ENCODE results near the gene TAF1B.

Gene TAF1B

GRCh38 chr2:9974343-9974742 is 131.1 kb downstream of the TAF1B start:
- Histone ChIP-seq H4K91ac (ENCODE audit: low read length) (no peak overlapping the region), H2BK12ac (ENCODE audit: low read length in 2 of 2) (no peak overlapping the region), H3K9me3 (ENCODE audit: control insufficient read depth, low read length) (no peaks in the 10 kb centered on the region), H4K8ac (ENCODE audit: low read length) (no peak overlapping the region), H3K4me2 (ENCODE audit: low read length, poor library complexity, severe bottlenecking) (no peak overlapping the region), H3K9ac (ENCODE audit: low read length) (no peak overlapping the region), H2BK120ac (ENCODE audit: low read depth, low read length) (no peak overlapping the region), H3K36me3 (ENCODE audit: control insufficient read depth in 1 of 2, insufficient read depth in 2 of 2, low read depth in 1 of 2, low read length in 2 of 2) (no peaks in the 10 kb centered on the region), H2AFZ (ENCODE audit: low read depth, low read length) (no peak overlapping the region), H3K4ac (ENCODE audit: low read depth in 1 of 2, low read length in 2 of 2) (no peak overlapping the region), H3K27ac (ENCODE audit: low read length, poor library complexity, severe bottlenecking) (no peak overlapping the region), H2AK5ac (ENCODE audit: low read length, severe bottlenecking) (no peak overlapping the region), H3K4me3 (ENCODE audit: insufficient read depth in 1 of 2, low read depth in 1 of 2, low read length in 2 of 2) (no peak overlapping the region), H2BK15ac (ENCODE audit: low read depth, poor library complexity, severe bottlenecking) (no peak overlapping the region), H3K4me1 (ENCODE audit: control insufficient read depth, insufficient read depth, low read depth, low read length) (peaks cover 19% of the 10 kb centered on the region), H3K14ac (ENCODE audit: low read length in 2 of 2) (no peak overlapping the region), H3K18ac (ENCODE audit: low read depth in 1 of 2, low read length in 2 of 2) (no peak overlapping the region), H3K27me3 (ENCODE audit: control insufficient read depth in 1 of 2, insufficient read depth in 1 of 2, low read length in 2 of 2) (no peaks in the 10 kb centered on the region), H3K23ac (ENCODE audit: low read length in 2 of 2) (no peak overlapping the region), H3K79me1 (replicated peaks; ENCODE audit: low read length, poor library complexity, severe bottlenecking) (no peaks in the 10 kb centered on the region), H2BK5ac (ENCODE audit: low read depth, low read length, poor library complexity, severe bottlenecking) (no peak overlapping the region)
- DNase-seq = no peak
- WGBS = 93% methylated on average over 3 of the region's 4 CpGs

GRCh38 chr2:9975328-9975727 is 132.1 kb downstream of the TAF1B start:
- Histone ChIP-seq H3K23ac (ENCODE audit: low read length in 2 of 2) (no peak overlapping the region), H2BK5ac (ENCODE audit: low read depth, low read length, poor library complexity, severe bottlenecking) (no peak overlapping the region), H3K18ac (ENCODE audit: low read depth in 1 of 2, low read length in 2 of 2) (no peak overlapping the region), H3K14ac (ENCODE audit: low read length in 2 of 2) (no peak overlapping the region), H3K27me3 (ENCODE audit: control insufficient read depth in 1 of 2, insufficient read depth in 1 of 2, low read length in 2 of 2) (no peaks in the 10 kb centered on the region), H3K9me3 (ENCODE audit: control insufficient read depth, low read length) (no peaks in the 10 kb centered on the region), H2AK5ac (ENCODE audit: low read length, severe bottlenecking) (no peak overlapping the region), H3K79me1 (replicated peaks; ENCODE audit: low read length, poor library complexity, severe bottlenecking) (no peaks in the 10 kb centered on the region), H3K36me3 (ENCODE audit: control insufficient read depth in 1 of 2, insufficient read depth in 2 of 2, low read depth in 1 of 2, low read length in 2 of 2) (no peaks in the 10 kb centered on the region), H2BK120ac (ENCODE audit: low read depth, low read length) (no peak overlapping the region), H3K4me1 (ENCODE audit: control insufficient read depth, insufficient read depth, low read depth, low read length) (peaks cover 19% of the 10 kb centered on the region), H2BK15ac (ENCODE audit: low read depth, poor library complexity, severe bottlenecking) (no peak overlapping the region), H3K9ac (ENCODE audit: low read length) (no peak overlapping the region), H3K4me3 (ENCODE audit: insufficient read depth in 1 of 2, low read depth in 1 of 2, low read length in 2 of 2) (no peak overlapping the region), H3K4me2 (ENCODE audit: low read length, poor library complexity, severe bottlenecking) (no peak overlapping the region), H4K91ac (ENCODE audit: low read length) (no peak overlapping the region), H3K4ac (ENCODE audit: low read depth in 1 of 2, low read length in 2 of 2) (no peak overlapping the region), H3K27ac (ENCODE audit: low read length, poor library complexity, severe bottlenecking) (no peak overlapping the region), H2BK12ac (ENCODE audit: low read length in 2 of 2) (no peak overlapping the region), H2AFZ (ENCODE audit: low read depth, low read length) (no peak overlapping the region), H4K8ac (ENCODE audit: low read length) (no peak overlapping the region)
- DNase-seq = peak; percentile 48
- WGBS = 76% methylated on average over 10 of the region's 10 CpGs

- H3K4me3 ChIP-seq (ENCODE audit: insufficient read depth in 1 of 2, low read depth in 1 of 2, low read length in 2 of 2) = no peak overlapping the region
- no peak overlapping the region for H2BK12ac ChIP-seq (ENCODE audit: low read length in 2 of 2)
- H2AK5ac ChIP-seq (ENCODE audit: low read length, severe bottlenecking) = peak overlapping the region; percentile 1
- H3K9me3 ChIP-seq (ENCODE audit: control insufficient read depth, low read length) = no peaks in the 10 kb centered on the region
- no peak overlapping the region for H2BK15ac ChIP-seq (ENCODE audit: low read depth, poor library complexity, severe bottlenecking)
- no peak overlapping the region for H2BK5ac ChIP-seq (ENCODE audit: low read depth, low read length, poor library complexity, severe bottlenecking)
- no peak overlapping the region for H3K9ac ChIP-seq (ENCODE audit: low read length)
- no peaks in the 10 kb centered on the region for H3K36me3 ChIP-seq (ENCODE audit: control insufficient read depth in 1 of 2, insufficient read depth in 2 of 2, low read depth in 1 of 2, low read length in 2 of 2)
- H3K4ac ChIP-seq (ENCODE audit: low read depth in 1 of 2, low read length in 2 of 2) = no peak overlapping the region
- 35% methylated on average over 9 of the region's 9 CpGs for WGBS
- no peak overlapping the region for H4K91ac ChIP-seq (ENCODE audit: low read length)
- no peaks in the 10 kb centered on the region for H3K27me3 ChIP-seq (ENCODE audit: control insufficient read depth in 1 of 2, insufficient read depth in 1 of 2, low read length in 2 of 2)
- peak; percentile 92 for DNase-seq
- H2BK120ac ChIP-seq (ENCODE audit: low read depth, low read length) = no peak overlapping the region
- no peaks in the 10 kb centered on the region for H3K79me1 ChIP-seq (replicated peaks; ENCODE audit: low read length, poor library complexity, severe bottlenecking)
- H3K18ac ChIP-seq (ENCODE audit: low read depth in 1 of 2, low read length in 2 of 2) = no peak overlapping the region
- H3K4me2 ChIP-seq (ENCODE audit: low read length, poor library complexity, severe bottlenecking) = no peak overlapping the region
- H3K14ac ChIP-seq (ENCODE audit: low read length in 2 of 2) = no peak overlapping the region
- H3K4me1 ChIP-seq (ENCODE audit: control insufficient read depth, insufficient read depth, low read depth, low read length) = peaks cover 21% of the 10 kb centered on the region
- no peak overlapping the region for H2AFZ ChIP-seq (ENCODE audit: low read depth, low read length)
- no peak overlapping the region for H3K23ac ChIP-seq (ENCODE audit: low read length in 2 of 2)
- peak overlapping the region; percentile 21 for H3K27ac ChIP-seq (ENCODE audit: low read length, poor library complexity, severe bottlenecking)
- no peak overlapping the region for H4K8ac ChIP-seq (ENCODE audit: low read length)
These were observed 132.7 kb downstream of the TAF1B start for GRCh38 chr2:9975805-9976447.

GRCh38 chr2:9979977-9980376 is 136.7 kb downstream of the TAF1B start:
- 88% methylated on average over 5 of the region's 6 CpGs for WGBS
- DNase-seq = no peak

More at GRCh38 chr2:9979977-9980376, 136.7 kb downstream of the TAF1B start:
- Histone ChIP-seq H3K4me2 (ENCODE audit: low read length, poor library complexity, severe bottlenecking) (peak overlapping the region; percentile 33), H3K4me3 (ENCODE audit: insufficient read depth in 1 of 2, low read depth in 1 of 2, low read length in 2 of 2) (no peak overlapping the region), H3K27ac (ENCODE audit: low read length, poor library complexity, severe bottlenecking) (peak overlapping the region; percentile 56), H2BK5ac (ENCODE audit: low read depth, low read length, poor library complexity, severe bottlenecking) (peak overlapping the region; percentile 58), H2BK12ac (ENCODE audit: low read length in 2 of 2) (no peak overlapping the region), H3K79me1 (replicated peaks; ENCODE audit: low read length, poor library complexity, severe bottlenecking) (no peaks in the 10 kb centered on the region), H3K27me3 (ENCODE audit: control insufficient read depth in 1 of 2, insufficient read depth in 1 of 2, low read length in 2 of 2) (no peaks in the 10 kb centered on the region), H2BK15ac (ENCODE audit: low read depth, poor library complexity, severe bottlenecking) (no peak overlapping the region), H4K8ac (ENCODE audit: low read length) (no peak overlapping the region), H2BK120ac (ENCODE audit: low read depth, low read length) (no peak overlapping the region), H2AFZ (ENCODE audit: low read depth, low read length) (no peak overlapping the region), H3K23ac (ENCODE audit: low read length in 2 of 2) (no peak overlapping the region), H2AK5ac (ENCODE audit: low read length, severe bottlenecking) (no peak overlapping the region), H3K9ac (ENCODE audit: low read length) (no peak overlapping the region), H3K14ac (ENCODE audit: low read length in 2 of 2) (no peak overlapping the region), H3K36me3 (ENCODE audit: control insufficient read depth in 1 of 2, insufficient read depth in 2 of 2, low read depth in 1 of 2, low read length in 2 of 2) (no peaks in the 10 kb centered on the region), H4K91ac (ENCODE audit: low read length) (no peak overlapping the region), H3K4ac (ENCODE audit: low read depth in 1 of 2, low read length in 2 of 2) (no peak overlapping the region), H3K18ac (ENCODE audit: low read depth in 1 of 2, low read length in 2 of 2) (no peak overlapping the region), H3K4me1 (ENCODE audit: control insufficient read depth, insufficient read depth, low read depth, low read length) (peaks cover 20% of the 10 kb centered on the region), H3K9me3 (ENCODE audit: control insufficient read depth, low read length) (no peaks in the 10 kb centered on the region)

Data from mesenchymal stem cell (in vitro differentiated cells and primary cell).